IPS-18a (cell line): Measurements from ENCODE around the gene NAV3.

Source experiments
- H3K27ac ChIP-seq: one replicate; pipeline ENCODE4 v1.5.1; 2013; ENCODE audit warnings: low read length
- H3K27me3 ChIP-seq: one replicate; pipeline ENCODE4 v1.6.1; 2013; ENCODE audit warnings: mild to moderate bottlenecking, low read length; ENCODE audit not compliant: control insufficient read depth, insufficient read depth
- H3K36me3 ChIP-seq: one replicate; pipeline ENCODE4 v1.6.1; 2013; ENCODE audit warnings: low read depth, low read length; ENCODE audit not compliant: control insufficient read depth
- H3K4me1 ChIP-seq: one replicate; pipeline ENCODE4 v1.6.1; 2013; ENCODE audit warnings: low read depth, low read length; ENCODE audit not compliant: control insufficient read depth
- H3K4me3 ChIP-seq: one replicate; pipeline ENCODE4 v1.5.1; 2013; ENCODE audit warnings: low read length
- H3K9ac ChIP-seq: one replicate; pipeline ENCODE4 v1.6.1; 2013; ENCODE audit warnings: mild to moderate bottlenecking, low read length, moderate library complexity
- H3K9me3 ChIP-seq: one replicate; pipeline ENCODE4 v1.6.1; 2013; ENCODE audit warnings: low read depth, low read length; ENCODE audit not compliant: control insufficient read depth

NAV3 gene

DNA sequence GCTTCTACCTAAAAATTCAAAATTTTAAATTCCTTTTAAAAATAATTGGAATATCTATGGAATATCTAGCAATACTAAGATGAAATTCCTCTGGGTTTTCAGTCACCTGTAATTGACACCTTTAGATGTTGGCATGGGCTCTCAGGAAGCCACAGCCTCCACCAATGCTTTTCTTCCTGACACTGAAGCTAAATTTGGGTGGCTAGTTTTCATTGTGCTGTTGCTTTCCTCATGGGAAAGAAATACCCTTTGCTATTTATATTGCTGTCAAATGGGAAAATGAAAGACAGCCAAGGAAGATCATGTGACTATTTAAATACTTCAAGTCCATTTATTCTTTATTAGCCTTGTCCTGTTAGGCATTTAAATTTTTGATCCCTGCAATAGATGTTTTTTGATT lies 313.0 kb downstream of the NAV3 start:
- no peaks in the 10 kb centered on the region for H3K27me3 ChIP-seq
- H3K27ac ChIP-seq, result no peak overlapping the region
- no peak overlapping the region for H3K9ac ChIP-seq
- H3K4me3 ChIP-seq, result no peak overlapping the region
- no peaks in the 10 kb centered on the region for H3K9me3 ChIP-seq
- H3K36me3 ChIP-seq, result no peaks in the 10 kb centered on the region
- H3K4me1 ChIP-seq, result peaks cover 3% of the 10 kb centered on the region

DNA sequence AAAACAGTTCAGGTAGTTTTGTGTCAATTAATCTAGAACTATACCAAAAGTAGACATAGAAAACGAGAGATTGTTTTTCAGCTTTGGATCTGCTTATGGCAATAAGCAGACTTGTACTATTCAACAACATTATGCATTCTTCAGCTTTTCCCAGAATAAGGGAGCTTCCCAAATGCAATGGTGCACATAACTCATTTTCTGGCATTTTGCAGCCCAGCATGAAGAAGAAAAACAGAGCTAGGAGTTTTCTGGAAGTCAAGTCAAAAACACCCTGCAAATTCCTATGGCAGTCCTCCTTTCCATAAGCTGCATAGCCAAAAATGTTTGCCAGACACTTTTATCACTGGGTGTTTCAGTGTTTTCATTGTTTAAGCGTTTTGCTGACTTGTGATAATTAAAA lies 314.7 kb downstream of the NAV3 start:
- no peaks in the 10 kb centered on the region for H3K27me3 ChIP-seq
- H3K4me3 ChIP-seq, result no peak overlapping the region
- no peak overlapping the region for H3K9ac ChIP-seq
- H3K4me1 ChIP-seq, result peaks cover 8% of the 10 kb centered on the region
- H3K9me3 ChIP-seq, result no peaks in the 10 kb centered on the region
- H3K27ac ChIP-seq, result no peak overlapping the region
- H3K36me3 ChIP-seq, result no peaks in the 10 kb centered on the region

DNA sequence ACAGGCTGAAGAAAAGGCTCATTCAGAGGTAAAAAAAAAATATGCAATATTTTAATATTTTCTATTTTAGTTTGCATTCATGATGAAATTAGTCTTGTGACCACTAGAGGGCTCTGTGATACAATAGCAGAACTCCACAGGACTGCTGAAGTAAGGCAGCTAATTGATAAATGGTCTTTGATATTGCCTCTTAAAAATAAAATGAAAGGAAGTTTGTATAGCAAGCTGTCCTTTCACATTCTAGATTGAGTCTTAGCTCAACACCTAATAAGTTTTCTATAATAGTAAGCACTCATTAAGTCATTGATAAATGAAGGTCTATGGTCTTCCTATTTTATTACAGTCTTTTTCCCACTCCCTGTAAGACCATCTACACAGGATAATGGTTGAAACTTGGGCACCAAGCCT lies 315.7 kb downstream of the NAV3 start:
- Histone ChIP-seq H3K27ac (no peak overlapping the region), H3K4me1 (peaks cover 8% of the 10 kb centered on the region), H3K4me3 (no peak overlapping the region), H3K36me3 (no peaks in the 10 kb centered on the region), H3K9ac (no peak overlapping the region), H3K9me3 (no peaks in the 10 kb centered on the region), H3K27me3 (no peaks in the 10 kb centered on the region)

DNA sequence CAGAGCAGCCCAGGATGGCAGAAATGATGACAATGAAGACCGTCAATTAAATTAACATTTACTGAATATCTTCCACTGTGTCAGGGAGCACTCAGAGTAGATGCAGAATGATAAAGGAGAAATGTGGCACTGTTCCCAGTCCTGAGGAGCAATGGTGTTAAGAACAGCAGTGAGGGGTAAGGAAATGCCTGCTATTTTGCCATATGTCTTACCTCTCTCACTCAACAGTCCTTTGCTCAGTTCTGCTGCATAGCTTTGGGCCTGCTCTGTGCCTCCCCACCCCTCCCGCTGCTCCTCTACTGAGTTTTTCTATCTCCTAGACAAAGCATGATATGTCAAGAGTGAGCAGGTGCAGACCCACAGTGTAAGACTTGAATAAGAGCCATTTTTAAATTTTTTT lies 318.8 kb downstream of the NAV3 start:
- H3K27me3 ChIP-seq, result no peaks in the 10 kb centered on the region
- H3K27ac ChIP-seq, result no peak overlapping the region
- H3K9ac ChIP-seq, result no peak overlapping the region
- no peaks in the 10 kb centered on the region for H3K9me3 ChIP-seq
- H3K36me3 ChIP-seq, result no peaks in the 10 kb centered on the region
- H3K4me3 ChIP-seq, result no peak overlapping the region
- peaks cover 8% of the 10 kb centered on the region for H3K4me1 ChIP-seq

DNA sequence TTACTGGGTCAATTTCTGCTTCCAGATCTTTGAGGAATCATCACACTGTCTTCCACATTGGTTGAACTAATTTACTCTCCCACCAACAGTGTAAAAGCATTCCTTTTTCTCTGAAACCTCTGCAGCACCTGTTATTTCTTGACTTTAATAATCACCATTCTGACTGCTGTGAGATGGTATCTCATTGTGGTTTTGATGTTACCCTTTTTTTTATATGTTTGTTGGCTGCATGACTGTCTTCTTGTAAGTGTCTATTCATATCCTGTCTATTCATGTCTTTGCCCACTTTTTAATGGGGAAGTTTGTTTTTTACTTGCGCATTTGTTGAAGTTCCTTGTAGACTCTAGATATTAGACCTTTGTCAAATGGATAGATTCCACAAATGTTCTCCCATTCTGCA lies 324.9 kb downstream of the NAV3 start:
- Histone ChIP-seq H3K4me1 (no peaks in the 10 kb centered on the region), H3K27ac (no peak overlapping the region)

DNA sequence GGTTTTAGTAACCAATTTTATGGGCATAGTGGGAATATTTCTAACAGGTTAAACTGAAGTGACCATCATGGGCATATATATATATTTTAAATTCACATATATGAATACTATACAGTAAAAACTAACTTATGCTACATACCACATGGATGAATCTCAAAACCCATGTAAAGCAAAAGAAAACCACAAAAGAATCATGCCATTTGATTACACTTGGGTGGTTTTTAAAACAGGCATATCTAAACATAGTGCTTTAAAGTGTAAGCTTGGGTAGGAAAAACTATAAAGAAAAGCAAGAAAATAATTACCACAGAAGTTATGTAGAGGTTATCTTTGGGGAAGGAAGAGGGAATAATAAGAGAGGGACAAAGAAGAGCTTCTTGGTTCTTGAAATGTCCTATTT lies 326.1 kb downstream of the NAV3 start:
- Histone ChIP-seq H3K4me3 (no peak overlapping the region), H3K27ac (no peak overlapping the region)

More for the DNA sequence above, 324.9 kb downstream of the NAV3 start:
- H3K27me3 ChIP-seq, result no peaks in the 10 kb centered on the region
- H3K9ac ChIP-seq, result no peak overlapping the region
- H3K4me3 ChIP-seq, result no peak overlapping the region
- no peaks in the 10 kb centered on the region for H3K36me3 ChIP-seq
- H3K9me3 ChIP-seq, result no peaks in the 10 kb centered on the region

DNA sequence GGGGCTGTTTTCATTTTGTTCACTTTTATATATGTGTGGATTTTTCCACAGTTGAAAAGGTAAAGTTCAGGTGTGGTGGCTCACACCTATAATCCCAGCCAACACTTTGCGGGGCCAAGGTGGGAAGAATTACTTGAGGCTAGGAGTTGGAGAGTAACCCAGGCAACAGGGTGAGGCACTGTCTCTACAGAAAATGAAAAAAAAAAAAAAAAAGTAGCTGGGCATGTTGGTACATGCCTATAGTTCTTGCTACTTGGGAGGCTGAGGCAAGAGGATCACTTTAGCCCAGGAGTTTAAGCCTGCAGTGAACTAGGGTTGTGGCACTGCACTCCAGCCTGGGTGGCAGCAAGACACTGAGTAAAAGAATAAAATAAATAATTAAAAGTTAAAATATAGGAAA lies 326.5 kb downstream of the NAV3 start:
- H3K4me3 ChIP-seq, result no peak overlapping the region
- H3K9me3 ChIP-seq, result no peaks in the 10 kb centered on the region
- H3K4me1 ChIP-seq, result no peaks in the 10 kb centered on the region
- no peaks in the 10 kb centered on the region for H3K27me3 ChIP-seq
- H3K9ac ChIP-seq, result no peak overlapping the region
- H3K36me3 ChIP-seq, result no peaks in the 10 kb centered on the region
- no peak overlapping the region for H3K27ac ChIP-seq

More for the DNA sequence above, 326.1 kb downstream of the NAV3 start:
- H3K9me3 ChIP-seq, result no peaks in the 10 kb centered on the region
- no peak overlapping the region for H3K9ac ChIP-seq
- no peaks in the 10 kb centered on the region for H3K36me3 ChIP-seq
- H3K4me1 ChIP-seq, result no peaks in the 10 kb centered on the region
- no peaks in the 10 kb centered on the region for H3K27me3 ChIP-seq

DNA sequence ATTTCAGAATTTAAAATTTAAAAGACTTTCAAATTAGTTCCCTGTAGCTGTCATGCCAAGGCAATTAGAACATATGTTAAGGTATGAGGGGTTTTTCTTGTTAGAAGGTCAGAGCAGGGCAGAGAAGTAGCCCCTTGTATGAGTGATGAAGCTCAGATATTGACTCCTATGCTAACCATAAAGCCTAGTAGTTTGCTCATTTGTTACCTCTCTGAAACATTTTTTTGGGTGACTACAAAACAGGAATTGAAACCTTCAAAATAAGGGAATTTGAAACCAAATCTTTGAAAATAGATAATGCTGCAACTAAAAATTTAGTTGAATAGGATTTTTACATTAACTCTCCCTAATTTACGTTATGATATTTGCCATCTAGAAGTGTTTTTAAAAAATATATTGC lies 333.5 kb downstream of the NAV3 start:
- Histone ChIP-seq H3K4me1 (no peaks in the 10 kb centered on the region), H3K27me3 (no peaks in the 10 kb centered on the region), H3K4me3 (no peak overlapping the region), H3K36me3 (no peaks in the 10 kb centered on the region), H3K9ac (no peak overlapping the region), H3K9me3 (no peaks in the 10 kb centered on the region), H3K27ac (no peak overlapping the region)

DNA sequence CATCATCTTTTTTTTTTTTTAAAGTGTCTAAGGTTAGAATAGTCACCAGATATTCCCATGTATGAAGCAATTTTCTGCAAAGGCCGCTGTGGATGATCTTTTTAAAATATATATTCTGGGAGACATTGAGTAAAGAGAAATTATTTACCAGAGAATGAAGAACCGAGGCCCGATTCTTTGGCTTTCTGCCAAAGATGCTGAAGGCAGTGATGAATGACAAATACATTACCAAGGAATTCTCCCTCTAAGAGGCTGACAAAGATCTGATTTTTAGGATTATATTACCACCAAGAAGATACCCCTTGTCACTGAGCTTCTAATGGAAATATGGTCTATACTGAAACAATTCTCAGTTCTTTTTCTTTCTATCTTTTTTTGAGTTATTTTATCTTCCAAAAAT lies 336.8 kb downstream of the NAV3 start:
- Histone ChIP-seq H3K4me3 (no peak overlapping the region), H3K27me3 (no peaks in the 10 kb centered on the region), H3K27ac (no peak overlapping the region), H3K9ac (no peak overlapping the region), H3K9me3 (no peaks in the 10 kb centered on the region), H3K4me1 (no peaks in the 10 kb centered on the region), H3K36me3 (no peaks in the 10 kb centered on the region)

DNA sequence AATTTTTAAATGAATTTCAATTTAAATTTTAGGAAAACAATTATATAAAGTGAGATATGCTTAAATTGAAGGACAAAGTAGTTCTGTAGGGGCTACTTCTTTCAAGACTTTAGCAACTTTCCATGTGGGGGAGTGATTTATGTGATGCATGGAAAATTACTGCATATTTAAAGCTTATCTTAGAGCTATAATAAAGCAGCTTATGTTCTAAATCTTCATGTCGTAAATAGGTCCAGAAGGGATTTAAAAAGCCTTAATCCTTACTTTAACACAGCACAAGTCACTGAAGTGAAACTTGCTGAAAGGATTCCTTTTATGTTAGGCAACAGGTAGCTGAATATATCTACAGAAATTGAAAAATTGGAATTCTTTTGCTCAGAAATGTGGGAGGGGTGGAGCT lies 340.4 kb downstream of the NAV3 start:
- Histone ChIP-seq H3K27me3 (no peaks in the 10 kb centered on the region), H3K4me3 (no peak overlapping the region), H3K9me3 (no peaks in the 10 kb centered on the region), H3K27ac (no peak overlapping the region), H3K4me1 (no peaks in the 10 kb centered on the region), H3K9ac (no peak overlapping the region), H3K36me3 (no peaks in the 10 kb centered on the region)

DNA sequence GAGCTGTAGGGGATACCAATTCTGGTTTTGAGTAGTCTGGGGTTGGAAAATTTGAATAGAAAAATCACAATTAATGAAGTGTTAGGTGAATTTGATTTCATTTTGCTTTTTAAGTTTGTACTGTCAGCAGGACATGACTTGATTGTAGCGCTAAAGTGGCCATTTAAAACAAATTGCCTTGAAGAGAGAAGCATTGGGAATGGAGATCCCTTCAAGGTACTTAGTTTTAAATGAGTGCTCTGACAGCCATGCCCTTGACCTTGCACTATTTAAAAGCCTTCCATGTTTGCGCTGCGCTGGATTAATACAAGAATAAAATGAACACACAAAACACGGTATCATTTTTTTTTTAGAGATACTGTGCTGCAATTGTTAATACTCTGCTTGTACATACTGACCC lies 345.9 kb downstream of the NAV3 start:
- Histone ChIP-seq H3K4me3 (no peak overlapping the region), H3K9me3 (no peaks in the 10 kb centered on the region), H3K27me3 (no peaks in the 10 kb centered on the region), H3K27ac (no peak overlapping the region), H3K9ac (no peak overlapping the region), H3K36me3 (no peaks in the 10 kb centered on the region), H3K4me1 (no peaks in the 10 kb centered on the region)

DNA sequence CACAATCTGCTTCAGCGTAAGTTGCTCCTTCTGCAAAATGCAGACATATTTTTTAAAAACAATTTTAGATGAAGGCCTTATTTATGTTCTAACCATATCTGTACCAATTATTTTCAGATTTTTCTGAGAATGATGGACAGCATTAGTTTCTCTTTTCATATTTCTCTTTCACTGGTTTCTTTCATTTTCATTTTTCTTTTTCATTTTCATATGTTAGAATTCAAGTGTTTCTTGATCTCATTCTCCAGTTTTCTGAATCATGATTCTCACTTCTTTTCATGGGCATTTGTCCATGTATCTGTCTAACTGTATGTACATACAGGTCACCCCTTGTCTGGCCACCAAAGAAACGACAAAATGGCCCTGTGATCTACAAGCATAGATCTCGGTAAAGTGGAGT lies 346.6 kb downstream of the NAV3 start:
- no peak overlapping the region for H3K9ac ChIP-seq
- no peaks in the 10 kb centered on the region for H3K4me1 ChIP-seq
- no peak overlapping the region for H3K27ac ChIP-seq
- H3K36me3 ChIP-seq, result no peaks in the 10 kb centered on the region
- no peak overlapping the region for H3K4me3 ChIP-seq
- H3K27me3 ChIP-seq, result no peaks in the 10 kb centered on the region
- H3K9me3 ChIP-seq, result no peaks in the 10 kb centered on the region
